Fibroblast of lung (primary cell): ENCODE data around the gene BAZ2B. TPM values are rescaled to one million over a fixed set of nuclear protein-coding genes. Genes with fewer than 3 reads are reported as not detected.
A peak's percentile ranks its signal among the peaks of the same experiment; 100 is the strongest.

ENCODE experiments used
- DNase-seq, 2 donors: peaks; one replicate each; pipeline versions ENCODE4 v3.0.0 to v3.0.0-alpha.2; 2010; ENCODE audit warnings: low read depth in 2 of 2
- H2AFZ ChIP-seq: 2 replicates; pipeline ENCODE4 v1.5.1; 2012; ENCODE audit warnings: low read length, control low read depth, inconsistent platforms
- H3K27ac ChIP-seq: 2 replicates; pipeline ENCODE4 v1.5.1; 2011; ENCODE audit warnings: low read length, control low read depth; ENCODE audit not compliant: insufficient read depth
- H3K27me3 ChIP-seq: 2 replicates; pipeline ENCODE4 v1.5.1; 2011; ENCODE audit warnings: mild to moderate bottlenecking, low read length; ENCODE audit not compliant: control insufficient read depth, insufficient read depth
- H3K36me3 ChIP-seq: 2 replicates; pipeline ENCODE4 v1.5.1; 2011; ENCODE audit warnings: low read length; ENCODE audit not compliant: control insufficient read depth, insufficient read depth
- H3K4me1 ChIP-seq: 2 replicates; pipeline ENCODE4 v1.5.1; 2011; ENCODE audit warnings: low read length; ENCODE audit not compliant: control insufficient read depth, insufficient read depth; ENCODE audit errors: extremely low read depth
- H3K4me2 ChIP-seq: 2 replicates; pipeline ENCODE4 v1.5.1; 2011; ENCODE audit warnings: low read length, control low read depth; ENCODE audit not compliant: insufficient read depth; ENCODE audit errors: extremely low read depth
- H3K4me3 ChIP-seq, 4 experiments: fragments of 200-600 bp in 1 of 4; sonication (generic) in 1 of 4; replicated peaks in 1 of 4; 2 replicates each; pipeline ENCODE4 v1.5.1; 2011 to 2016; ENCODE audit warnings: low read length in 4 of 4, low read depth in 3 of 4, mild to moderate bottlenecking in 3 of 4, control low read depth in 2 of 4, inconsistent platforms in 1 of 4, mixed read lengths in 1 of 4; ENCODE audit not compliant: insufficient read depth in 1 of 4; ENCODE audit errors: control extremely low read depth in 1 of 4
- H3K79me2 ChIP-seq: 2 replicates; pipeline ENCODE4 v1.5.1; 2012; ENCODE audit warnings: mild to moderate bottlenecking, low read length, inconsistent platforms; ENCODE audit not compliant: control insufficient read depth, insufficient read depth
- H3K9ac ChIP-seq: 2 replicates; pipeline ENCODE4 v1.5.1; 2011; ENCODE audit warnings: mild to moderate bottlenecking, low read length, control low read depth; ENCODE audit not compliant: insufficient read depth
- H3K9me3 ChIP-seq: 2 replicates; pipeline ENCODE4 v1.5.1; 2012; ENCODE audit warnings: low read depth, low read length; ENCODE audit not compliant: control insufficient read depth, insufficient read depth
- H4K20me1 ChIP-seq: 2 replicates; pipeline ENCODE4 v1.5.1; 2011; ENCODE audit warnings: low read length; ENCODE audit not compliant: control insufficient read depth, insufficient read depth; ENCODE audit errors: extremely low read depth
- EZH2 ChIP-seq: IDR thresholded peaks from 2 replicates; pipeline ENCODE4 v1.5.1; 2012; ENCODE audit warnings: low read length, control low read depth, mild to moderate bottlenecking; ENCODE audit errors: missing control alignments
- polyA plus RNA-seq, 2 donors: library from polyadenylated mRNA; depleted of rRNA in 1 of 2; stranded (reverse) in 1 of 2; unstranded in 1 of 2; fragments of >200 nt; gene quantifications; 2 replicates each; pipeline ENCODE4 v1.2.1, GENCODE V29; 2011 to 2012; ENCODE audit warnings: missing spikeins in 1 of 2
- total RNA-seq: library from RNA; depleted of rRNA; stranded (reverse); fragments of >200 nt; gene quantifications from 2 replicates; pipeline ENCODE4 v1.2.1, GENCODE V29; 2014
- TF ChIP-seq, protein P1 (sequence below), 2 donors: IDR thresholded peaks in 1 of 2; conservative IDR thresholded peaks in 1 of 2; 1 replicate in 1 of 2; 2 replicates in 1 of 2; pipeline ENCODE4 v1.5.1; 2011 to 2012; ENCODE audit warnings: low read length in 2 of 2, control low read depth in 1 of 2, inconsistent platforms in 1 of 2, low read depth in 1 of 2, mild to moderate bottlenecking in 1 of 2

BAZ2B gene
- total and polyA plus RNA-seq, 2 donors (not counting 1 experiment from before 2014, with no cell fraction given): 28.0 to 61.8 TPM

DNA sequence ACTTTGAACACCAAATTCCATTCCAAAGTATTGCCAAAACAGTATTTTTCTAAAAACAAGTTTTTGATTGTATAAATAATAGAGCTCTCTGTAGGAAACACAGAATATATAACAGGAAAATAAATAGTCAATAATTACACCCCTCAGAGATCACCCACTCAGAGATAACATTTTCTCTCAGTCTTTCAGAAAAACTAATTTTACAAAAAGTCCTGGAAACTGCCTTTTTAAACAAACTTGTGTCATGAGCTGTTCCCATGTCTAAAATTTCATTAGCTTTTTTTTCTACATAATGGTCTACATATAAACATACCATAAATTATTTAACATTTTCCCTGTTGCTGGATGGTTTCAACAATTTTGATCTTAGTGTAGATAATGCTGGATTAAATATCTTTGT lies 328.6 kb downstream of the BAZ2B start:
- Histone ChIP-seq H3K79me2 (no peaks in the 10 kb centered on the region), H2AFZ (no peak overlapping the region), H3K27me3 (no peaks in the 10 kb centered on the region), H3K36me3 (no peaks in the 10 kb centered on the region), H3K4me2 (no peak overlapping the region), H3K9ac (no peak overlapping the region), H3K4me3 (no peak overlapping the region), H4K20me1 (no peaks in the 10 kb centered on the region), H3K9me3 (no peaks in the 10 kb centered on the region), H3K27ac (no peak overlapping the region), H3K4me1 (peaks cover 5% of the 10 kb centered on the region)
- DNase-seq: no peak
- no peak for TF ChIP-seq EZH2
- TF ChIP-seq, protein P1, sequence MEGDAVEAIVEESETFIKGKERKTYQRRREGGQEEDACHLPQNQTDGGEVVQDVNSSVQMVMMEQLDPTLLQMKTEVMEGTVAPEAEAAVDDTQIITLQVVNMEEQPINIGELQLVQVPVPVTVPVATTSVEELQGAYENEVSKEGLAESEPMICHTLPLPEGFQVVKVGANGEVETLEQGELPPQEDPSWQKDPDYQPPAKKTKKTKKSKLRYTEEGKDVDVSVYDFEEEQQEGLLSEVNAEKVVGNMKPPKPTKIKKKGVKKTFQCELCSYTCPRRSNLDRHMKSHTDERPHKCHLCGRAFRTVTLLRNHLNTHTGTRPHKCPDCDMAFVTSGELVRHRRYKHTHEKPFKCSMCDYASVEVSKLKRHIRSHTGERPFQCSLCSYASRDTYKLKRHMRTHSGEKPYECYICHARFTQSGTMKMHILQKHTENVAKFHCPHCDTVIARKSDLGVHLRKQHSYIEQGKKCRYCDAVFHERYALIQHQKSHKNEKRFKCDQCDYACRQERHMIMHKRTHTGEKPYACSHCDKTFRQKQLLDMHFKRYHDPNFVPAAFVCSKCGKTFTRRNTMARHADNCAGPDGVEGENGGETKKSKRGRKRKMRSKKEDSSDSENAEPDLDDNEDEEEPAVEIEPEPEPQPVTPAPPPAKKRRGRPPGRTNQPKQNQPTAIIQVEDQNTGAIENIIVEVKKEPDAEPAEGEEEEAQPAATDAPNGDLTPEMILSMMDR (conservative IDR thresholded peaks at IDR 0.05 in 1 of 2, IDR thresholded peaks at IDR 0.05 in 1 of 2; ENCODE audit: low read depth in 1 of 2, low read length in 2 of 2): no peak

DNA sequence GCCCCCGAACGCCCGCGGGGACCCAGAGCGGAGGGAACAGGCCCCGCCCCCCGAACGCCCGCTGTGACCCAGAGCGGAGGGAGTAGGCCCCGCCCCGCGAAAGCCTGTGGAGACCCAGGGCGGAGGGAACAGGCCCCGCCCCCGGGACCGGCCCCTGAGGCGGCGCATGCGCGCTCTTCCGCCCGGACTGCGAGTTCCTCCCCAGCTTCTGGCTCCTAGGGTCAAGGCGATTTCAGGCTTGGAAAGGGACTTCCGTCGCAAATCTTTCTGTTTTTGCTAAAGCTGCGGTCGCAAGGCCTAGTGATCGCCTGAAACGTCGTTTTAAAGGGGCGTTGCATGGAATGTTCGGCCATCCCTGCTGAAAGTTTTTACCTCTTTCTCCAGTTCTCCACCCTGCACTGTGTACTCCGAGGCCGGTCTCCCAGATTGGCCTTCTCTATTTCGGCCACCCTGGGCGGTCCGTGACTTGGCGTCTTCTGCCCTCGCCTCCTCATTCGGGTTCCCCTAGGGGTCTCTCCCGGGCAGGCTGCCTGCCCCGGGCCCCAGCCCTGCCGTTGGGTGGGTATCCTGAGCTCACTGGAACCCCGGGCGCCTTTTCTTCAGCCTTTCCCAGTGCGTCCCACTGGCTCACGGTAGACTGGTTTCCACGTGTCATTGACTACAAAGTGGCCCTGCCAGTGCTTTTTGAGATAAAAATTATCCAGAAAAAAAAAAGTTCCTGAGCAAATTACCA lies 329.5 kb downstream of the BAZ2B start:
- no peak for TF ChIP-seq EZH2
- TF ChIP-seq, protein P1 (conservative IDR thresholded peaks at IDR 0.05 in 1 of 2, IDR thresholded peaks at IDR 0.05 in 1 of 2; ENCODE audit: low read depth in 1 of 2, low read length in 2 of 2): no peak
- H4K20me1 ChIP-seq: no peaks in the 10 kb centered on the region
- H3K9me3 ChIP-seq: no peaks in the 10 kb centered on the region
- H3K9ac ChIP-seq: peak overlapping the region; percentile 80
- peak overlapping the region; percentile 84 for H3K27ac ChIP-seq
- H3K79me2 ChIP-seq: no peaks in the 10 kb centered on the region
- H3K4me1 ChIP-seq: peaks cover 5% of the 10 kb centered on the region
- peak; percentile 85 to 93 for DNase-seq
- no peaks in the 10 kb centered on the region for H3K27me3 ChIP-seq
- peak overlapping the region; percentile 69 to 91 (median 80) for H3K4me3 ChIP-seq
- H3K36me3 ChIP-seq: no peaks in the 10 kb centered on the region
- peak overlapping the region; percentile 97 for H2AFZ ChIP-seq
- H3K4me2 ChIP-seq: peak overlapping the region; percentile 86

DNA sequence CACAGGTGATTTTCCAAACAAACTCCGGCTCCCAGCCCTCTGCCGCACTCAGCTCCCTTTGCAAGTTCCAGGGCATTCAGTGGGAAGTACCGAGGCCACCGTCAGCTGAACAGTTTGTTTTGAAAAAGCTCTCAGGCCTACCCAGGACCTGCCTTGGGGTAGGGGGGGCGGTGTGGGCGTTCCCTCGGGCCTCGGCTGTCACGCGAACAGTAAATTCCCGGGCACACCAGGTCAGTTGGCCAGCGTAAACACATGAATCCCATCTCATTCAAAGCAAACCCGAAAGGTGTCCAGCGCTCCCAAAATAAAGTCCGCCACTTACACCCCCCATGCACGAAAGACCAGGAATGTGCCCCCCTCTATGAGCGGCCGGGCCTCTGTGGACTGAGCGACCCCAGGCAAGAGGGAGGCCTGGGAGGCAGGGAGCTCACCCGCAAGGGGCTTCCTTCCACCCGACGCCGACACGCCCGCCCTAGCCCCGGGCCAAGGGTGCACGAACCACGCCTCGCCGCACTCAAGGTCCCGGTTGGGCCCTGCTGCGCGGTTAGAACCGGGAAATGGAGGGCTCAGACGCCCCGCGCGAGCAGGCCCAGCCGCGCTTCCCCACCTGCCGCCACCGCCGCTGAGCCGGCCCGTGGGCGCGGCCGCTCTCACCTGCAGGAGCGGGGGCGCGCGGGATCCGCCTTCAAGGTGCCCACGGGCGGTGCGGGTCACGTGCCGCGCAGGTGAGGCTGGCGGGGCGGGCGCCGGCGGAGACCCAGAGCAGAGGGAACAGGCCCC lies 330.2 kb downstream of the BAZ2B start, which contains the start of gene WDSUB1:
Gene WDSUB1 (minus strand): TSS at position 775 of the 780 bp plus-strand sequence. CDS start 3,634 bp downstream, outside the sequence.
- H3K9ac ChIP-seq: peak within 1 kb of the TSS; percentile 80
- no peaks in the 10 kb centered on the region for H4K20me1 ChIP-seq
- H3K9me3 ChIP-seq: no peaks in the 10 kb centered on the region
- H3K27ac ChIP-seq: peak within 1 kb of the TSS; percentile 84
- H3K4me1 ChIP-seq: peaks cover 5% of the 10 kb centered on the region
- no peaks in the 10 kb centered on the region for H3K36me3 ChIP-seq
- no peak for TF ChIP-seq EZH2
- no peaks in the 10 kb centered on the region for H3K27me3 ChIP-seq
- peak within 1 kb of the TSS; percentile 97 for H2AFZ ChIP-seq
- peak within 1 kb of the TSS; percentile 69 to 91 (median 80) for H3K4me3 ChIP-seq
- DNase-seq: peak; percentile 47 to 58
- peak within 1 kb of the TSS; percentile 86 for H3K4me2 ChIP-seq
- no peaks in the 10 kb centered on the region for H3K79me2 ChIP-seq
